ENCODE measurements around the gene PID1.

PID1 gene, protein sequence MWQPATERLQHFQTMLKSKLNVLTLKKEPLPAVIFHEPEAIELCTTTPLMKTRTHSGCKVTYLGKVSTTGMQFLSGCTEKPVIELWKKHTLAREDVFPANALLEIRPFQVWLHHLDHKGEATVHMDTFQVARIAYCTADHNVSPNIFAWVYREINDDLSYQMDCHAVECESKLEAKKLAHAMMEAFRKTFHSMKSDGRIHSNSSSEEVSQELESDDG

GRCh38 chr2:229270551-229271410, at the start of gene PID1:
Gene PID1, minus strand, starts transcription at chr2:229271287. Its CDS starts 244 bp downstream, at chr2:229271043.
- DNase-seq = no peak

DNA sequence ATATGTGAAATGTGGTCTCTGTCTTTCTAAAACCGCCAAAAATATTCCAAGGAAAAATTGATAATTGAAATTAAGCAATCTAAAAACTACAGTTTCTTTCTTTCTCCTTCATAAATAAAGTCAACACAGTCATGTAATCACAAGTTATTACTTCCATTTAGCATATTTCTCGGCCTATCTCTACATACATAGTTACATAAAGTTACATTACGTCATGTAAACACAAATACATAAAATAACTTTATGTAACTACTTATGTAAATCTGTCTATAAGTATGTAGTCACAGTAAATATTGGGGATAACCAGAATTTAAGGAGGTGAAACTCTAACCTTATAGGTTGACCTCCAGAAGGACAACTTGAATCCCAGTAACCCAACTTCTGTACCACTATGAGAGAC, 48.5 kb upstream of the PID1 start:
- DNase-seq = no peak

- peak; percentile 63 to 64 for DNase-seq
Measured at GRCh38 chr2:229314117-229314516, 43.0 kb upstream of the PID1 start.

- peak; percentile 85 to 91 for DNase-seq
Measured at GRCh38 chr2:229313591-229313990, 42.5 kb upstream of the PID1 start.

GRCh38 chr2:229301237-229301636, 30.1 kb upstream of the PID1 start:
- no peak for DNase-seq

- DNase-seq = peak; percentile 83 to 87
Measured at GRCh38 chr2:229300790-229301189, 29.7 kb upstream of the PID1 start.

DNA sequence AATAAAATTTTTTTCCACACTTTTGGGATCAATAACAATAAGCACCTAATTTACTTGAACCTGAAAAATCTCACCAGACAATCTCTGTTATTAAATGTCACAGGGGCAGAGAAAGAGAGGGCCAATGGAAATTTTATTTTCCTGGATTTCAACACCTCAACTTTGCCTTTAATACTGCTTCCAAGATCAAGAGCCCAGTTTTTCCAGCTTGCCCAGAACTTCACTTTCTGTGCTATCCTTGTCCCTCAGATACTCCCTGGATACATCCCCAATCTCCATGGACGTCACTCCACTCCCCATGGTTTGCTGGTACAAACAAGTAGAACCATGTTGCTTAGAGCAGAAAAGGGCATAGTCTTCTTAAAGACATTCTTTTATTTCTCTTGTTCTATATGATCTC, 29.3 kb upstream of the PID1 start:
- no peak for DNase-seq

DNA sequence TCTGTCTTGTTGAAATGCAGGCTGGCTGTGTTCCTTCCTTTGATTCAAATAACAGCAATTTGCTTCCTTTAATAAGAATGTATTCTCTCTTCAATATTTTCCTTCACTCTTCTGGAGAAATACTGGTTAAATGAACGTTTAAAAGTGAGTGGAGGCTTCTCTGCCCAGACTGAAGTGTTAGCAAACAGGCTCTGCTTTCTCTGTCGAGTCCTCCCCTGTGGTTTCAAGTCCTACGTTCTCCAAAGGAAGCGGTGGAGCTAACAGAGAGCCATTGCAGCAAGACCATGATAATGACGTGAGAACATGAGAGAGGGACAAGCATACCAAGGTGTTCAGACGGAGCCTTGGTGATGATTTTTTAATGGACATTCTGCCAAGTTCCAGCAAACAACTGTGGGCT, 26.2 kb upstream of the PID1 start:
- DNase-seq = peak; percentile 78 to 79

- no peak for DNase-seq
Measured at GRCh38 chr2:229296536-229296935, 25.4 kb upstream of the PID1 start.

- DNase-seq = peak; percentile 60 to 72
Measured at GRCh38 chr2:229296016-229296415, 24.9 kb upstream of the PID1 start.

DNA sequence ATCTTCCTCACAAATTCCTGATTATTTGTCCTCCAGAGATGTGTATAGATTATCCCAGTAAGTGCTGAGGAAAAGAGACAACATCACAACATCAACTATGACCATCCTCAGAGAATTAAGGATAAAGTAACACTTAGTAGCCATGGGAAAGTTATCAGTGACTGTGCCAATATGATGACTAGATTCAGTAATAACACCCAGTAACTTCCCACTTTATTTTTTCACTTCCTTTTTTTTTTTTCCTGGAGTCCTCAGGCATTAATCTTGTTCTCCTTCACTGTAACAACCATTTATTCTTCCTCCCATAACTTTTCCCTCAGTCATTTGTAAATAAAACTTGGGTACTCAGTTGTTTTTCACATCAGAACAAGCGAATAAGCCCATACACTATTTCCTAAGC, 16.7 kb upstream of the PID1 start:
- DNase-seq = peak; percentile 73 to 81

DNA sequence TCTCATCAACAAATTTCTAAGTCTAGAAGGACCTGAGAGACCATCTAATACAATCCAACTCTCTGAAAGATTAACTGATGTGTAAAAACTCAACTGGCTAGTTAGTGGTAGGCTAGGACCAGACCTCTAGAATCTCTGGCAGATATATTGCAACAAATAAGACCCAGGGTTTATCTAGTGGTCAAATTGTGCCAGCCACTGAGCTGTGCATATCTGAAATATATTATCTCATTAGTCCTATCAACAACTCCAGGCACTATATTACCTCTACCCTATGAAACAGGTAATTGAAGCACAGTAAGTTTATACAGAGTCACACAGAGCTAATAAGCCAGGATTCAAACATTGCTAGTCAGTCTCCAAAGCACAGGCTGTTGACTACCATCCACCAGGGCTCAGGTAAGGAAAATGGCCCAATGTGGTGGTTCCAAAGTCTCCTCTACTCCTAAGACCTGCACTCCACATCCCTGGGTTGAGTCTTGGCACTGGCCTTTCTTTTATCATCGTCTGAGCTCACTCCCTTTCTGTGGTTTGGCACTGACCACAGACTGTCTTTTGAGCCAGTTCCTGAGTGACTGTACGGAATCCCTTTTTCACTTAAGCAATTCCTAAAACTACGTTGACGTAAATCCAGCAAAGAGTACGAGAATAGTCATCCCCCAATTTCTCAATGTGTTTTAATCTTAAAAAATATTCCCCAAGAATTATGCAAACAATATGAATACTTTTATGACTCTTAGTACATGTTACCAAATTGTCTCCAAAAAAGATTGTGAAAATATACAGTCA, 11.9 kb upstream of the PID1 start:
- peak; percentile 96 to 97 for DNase-seq

DNA sequence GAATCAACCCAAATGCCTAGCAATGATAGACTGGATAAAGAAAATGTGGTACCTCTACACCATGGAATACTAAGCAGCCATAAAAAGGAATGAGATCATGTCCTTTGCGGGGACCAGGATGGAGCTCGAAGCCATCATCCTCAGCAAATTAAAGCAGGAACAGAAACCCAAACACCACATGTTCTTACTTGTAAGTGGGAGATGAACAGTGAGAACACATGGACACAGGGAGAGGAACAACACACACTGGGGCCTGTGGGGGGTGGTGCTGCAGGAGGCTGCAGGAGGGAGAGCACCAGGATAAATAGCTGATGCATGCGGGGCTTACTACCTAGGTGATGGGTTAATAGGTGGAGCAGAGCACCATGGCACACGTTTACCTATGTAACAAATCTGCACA, 8.4 kb upstream of the PID1 start:
- DNase-seq = no peak

GRCh38 chr2:229275506-229275905, 4.4 kb upstream of the PID1 start:
- DNase-seq = no peak

- peak; percentile 42 to 62 for DNase-seq
Measured at GRCh38 chr2:229273723-229274338, 2.7 kb upstream of the PID1 start.

DNA sequence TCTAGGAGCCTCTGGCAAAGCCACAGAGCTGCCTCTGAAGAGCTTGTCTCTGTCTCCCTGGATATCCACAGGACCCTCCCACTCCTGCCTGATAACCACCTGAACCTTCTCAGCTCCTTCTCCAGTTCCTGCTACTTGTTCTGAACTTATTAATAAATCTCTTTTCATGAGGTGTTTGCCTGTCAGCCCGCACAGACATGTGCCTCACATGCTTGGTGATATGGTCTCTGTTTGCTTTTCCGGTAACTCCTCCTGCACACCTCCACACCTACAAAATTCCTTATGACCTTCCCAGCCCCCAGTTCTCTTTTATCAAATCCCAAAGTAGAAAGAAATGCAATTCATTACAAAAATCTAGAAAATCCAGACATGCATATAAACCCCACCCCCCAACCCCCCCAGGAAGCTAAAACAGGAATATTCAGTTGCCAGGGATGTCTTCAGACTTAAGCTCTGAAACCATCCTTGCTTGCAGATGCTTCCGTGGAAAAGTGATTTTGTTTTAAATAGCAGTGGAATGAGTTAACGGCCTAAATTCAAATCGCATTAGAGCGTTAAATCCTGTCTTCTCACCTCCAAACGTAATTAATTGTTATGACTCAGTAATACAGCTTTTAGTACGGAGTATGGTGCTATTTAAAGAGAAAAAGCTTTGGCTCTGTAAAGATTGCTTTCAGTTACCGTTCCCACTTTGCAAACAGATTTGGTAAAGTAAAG, 2.1 kb upstream of the PID1 start:
- no peak for DNase-seq

DNA sequence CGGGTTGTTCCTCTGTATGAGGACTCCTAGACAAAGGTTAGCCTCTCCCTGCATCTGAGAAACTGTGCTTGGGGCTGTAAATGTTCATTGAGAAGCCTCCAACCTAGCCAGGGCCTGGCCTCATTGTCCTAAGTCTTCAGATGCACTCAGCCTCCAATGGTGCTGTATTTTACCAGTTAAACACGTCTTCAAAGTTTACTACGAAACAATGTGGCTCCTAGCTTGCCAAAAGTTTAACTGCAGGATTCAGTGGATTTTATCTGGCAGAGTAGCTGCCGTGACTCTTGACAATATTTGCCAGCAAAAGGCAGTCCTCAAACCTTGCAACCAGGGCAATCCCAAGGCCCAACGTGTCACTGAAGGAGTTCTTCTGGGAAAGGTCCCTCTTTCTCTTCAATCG, 1.1 kb downstream of the PID1 start:
- DNase-seq = no peak

GRCh38 chr2:229269146-229269545, 1.9 kb downstream of the PID1 start:
- no peak for DNase-seq

GRCh38 chr2:229268626-229269025, 2.5 kb downstream of the PID1 start:
- no peak for DNase-seq

DNA sequence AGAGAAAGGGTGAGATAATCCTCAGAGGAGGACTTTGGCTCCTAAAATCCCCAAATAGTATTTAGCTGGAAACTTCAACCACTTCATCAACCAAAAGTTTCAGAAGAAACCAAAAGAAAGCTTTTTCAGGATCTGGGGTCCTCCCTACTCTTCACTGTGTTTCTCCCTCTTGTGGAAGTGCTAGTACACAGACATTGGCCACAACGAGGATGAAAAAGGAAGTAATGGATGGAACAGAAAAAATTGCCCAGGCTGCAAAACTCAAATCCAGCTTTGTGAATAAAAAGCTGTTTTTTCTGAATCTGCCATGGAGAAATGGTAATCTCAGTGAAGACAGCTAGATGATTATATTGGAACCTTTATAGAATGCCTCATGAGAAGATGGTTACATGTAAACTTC, 4.0 kb downstream of the PID1 start:
- no peak for DNase-seq

- DNase-seq = no peak
Measured at GRCh38 chr2:229265727-229266126, 5.4 kb downstream of the PID1 start.

DNA sequence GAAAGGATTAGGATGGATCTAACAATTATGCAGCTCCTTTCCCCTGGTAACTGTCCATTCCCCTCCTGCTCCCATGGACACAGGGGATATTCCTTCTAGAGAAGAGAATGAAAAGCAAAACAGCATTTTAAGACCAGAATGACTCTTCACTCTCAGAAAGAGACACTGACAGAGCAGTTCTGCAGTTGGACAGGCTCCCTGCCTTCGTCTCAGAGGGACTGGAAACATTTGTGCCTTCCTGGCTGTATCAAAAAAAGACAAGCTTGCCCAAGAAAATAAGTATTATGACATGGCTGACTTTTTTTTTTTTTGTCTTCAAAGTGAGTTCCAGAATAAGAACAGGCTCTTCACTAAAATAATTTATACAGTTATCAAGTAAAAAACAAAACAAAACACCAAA, 9.5 kb downstream of the PID1 start:
- DNase-seq = no peak

Measured in inflammatory macrophage treated with lipopolysaccharide for 1 hour (primary cell).